Myocyte (in vitro differentiated cells): ENCODE data around the gene IDH2. TPM values are rescaled to one million over a fixed set of nuclear protein-coding genes. Genes with fewer than 3 reads are reported as not detected.
"Not testable (repeated sequence)": the region's sequence is repeated elsewhere in the genome, so short reads cannot be mapped to it uniquely, and the experiment has no call there.

Source experiments
- DNase-seq: peaks from one replicate; pipeline ENCODE4 v3.0.0-alpha.2; 2012; ENCODE audit warnings: low read depth
- polyA plus RNA-seq: library from polyadenylated mRNA; unstranded; fragments of >200 nt; gene quantifications from one replicate; pipeline ENCODE4 v1.2.1, GENCODE V29; 2012; ENCODE audit warnings: missing spikeins
- total RNA-seq: library from RNA; depleted of rRNA; stranded (reverse); fragments of >200 nt; gene quantifications from 2 replicates; pipeline ENCODE4 v1.2.3, GENCODE V29; 2014

Gene IDH2
- 222 and 295 TPM in 2 replicates for total RNA-seq
- polyA plus RNA-seq, result 130 TPM

GRCh38 chr15:90101969-90102890 is at the start of gene IDH2:
IDH2 (minus strand) TSS chr15:90102468; CDS start chr15:90102390, 78 bp downstream.
- DNase-seq, result peak; percentile 88

- DNase-seq, result not testable (repeated sequence)
Observed at GRCh38 chr15:90150551-90150950, 48.3 kb upstream of the IDH2 start.

DNA sequence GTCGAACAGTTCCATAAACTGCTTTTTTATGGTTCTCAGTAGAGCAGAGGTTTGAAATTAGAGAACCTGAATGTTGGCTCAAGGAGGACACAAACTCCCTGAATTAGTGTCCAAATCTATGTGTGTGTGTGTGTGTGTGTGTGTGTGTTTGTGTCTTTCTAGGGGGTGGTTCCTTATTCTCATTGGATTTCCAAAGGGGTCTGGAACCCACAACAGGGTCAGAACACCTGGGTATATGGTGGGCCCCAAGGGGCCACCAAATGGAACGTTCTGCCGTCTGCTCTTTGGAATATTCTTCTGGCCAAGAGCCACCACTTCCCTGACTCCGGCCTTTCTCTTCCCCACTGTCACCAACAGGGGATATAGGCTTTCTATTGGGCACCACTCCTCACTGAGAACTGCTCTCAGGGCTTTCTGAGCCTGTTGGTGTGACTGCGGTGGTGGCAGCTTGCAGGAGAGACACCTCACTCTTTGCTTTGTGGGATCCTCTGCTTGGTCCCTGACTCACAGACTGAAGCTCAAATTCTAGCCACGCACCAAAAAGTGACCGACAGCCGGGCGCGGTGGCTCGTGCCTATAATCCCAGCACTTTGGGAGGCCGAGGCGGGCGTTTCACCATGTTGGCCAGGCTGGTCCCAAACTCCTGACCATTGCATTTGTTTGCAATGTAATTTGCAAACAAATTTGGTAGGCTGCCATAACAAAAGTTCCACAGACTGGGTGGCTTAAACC is 47.5 kb upstream of the IDH2 start:
- no peak for DNase-seq

DNA sequence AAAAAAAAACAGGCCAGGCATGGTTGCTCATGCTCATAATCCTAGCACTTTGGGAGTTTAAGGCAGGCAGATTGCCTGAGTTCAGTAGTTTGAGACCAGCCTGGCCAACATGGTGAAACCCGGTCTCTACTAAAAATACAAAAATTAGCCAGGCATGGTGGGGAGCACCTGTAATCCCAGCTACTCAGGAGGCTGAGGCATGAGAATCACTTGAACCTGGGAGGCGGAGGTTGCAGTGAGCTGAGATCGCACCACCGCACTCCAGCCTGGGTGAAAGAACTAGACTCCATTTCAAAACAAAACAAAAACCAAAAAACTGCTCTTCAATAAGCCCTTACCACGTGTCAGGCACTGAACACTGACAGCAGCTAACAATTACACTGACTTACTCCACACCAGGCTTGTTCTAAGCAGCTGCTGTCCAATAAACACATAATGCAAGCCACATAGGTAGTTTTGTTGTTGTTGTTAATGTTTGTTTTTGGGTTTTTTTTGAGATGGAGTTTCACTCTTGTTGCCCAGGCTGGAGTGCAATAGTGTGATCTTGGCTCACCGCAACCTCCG is 44.0 kb upstream of the IDH2 start:
- DNase-seq, result not testable (repeated sequence)

DNA sequence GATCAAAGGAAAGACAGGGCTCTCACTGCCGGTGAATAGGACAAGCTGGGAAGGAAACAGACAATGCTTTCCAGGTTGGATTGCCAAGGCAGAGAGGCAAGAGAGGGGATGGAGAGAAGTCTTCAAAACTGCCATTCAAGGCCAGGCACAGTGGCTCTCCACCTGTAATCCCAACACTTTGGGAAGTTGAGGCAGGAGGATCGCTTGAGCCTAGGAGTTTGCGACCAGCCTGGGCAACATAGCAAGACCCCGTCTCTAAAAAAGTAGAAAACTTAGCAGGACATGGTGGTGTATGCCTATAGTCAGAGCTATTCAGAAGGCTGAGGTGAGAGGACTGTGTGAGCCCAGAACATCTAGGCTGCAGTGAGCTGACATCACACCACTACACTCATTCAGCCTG is 43.5 kb upstream of the IDH2 start:
- DNase-seq, result no peak

GRCh38 chr15:90145259-90145658 is 43.0 kb upstream of the IDH2 start:
- no peak for DNase-seq

- peak; percentile 69 for DNase-seq
Observed at GRCh38 chr15:90143166-90143655, 40.9 kb upstream of the IDH2 start.

- no peak for DNase-seq
Observed at GRCh38 chr15:90142216-90143165, 40.2 kb upstream of the IDH2 start.

GRCh38 chr15:90141646-90142045 is 39.4 kb upstream of the IDH2 start:
- peak; percentile 79 for DNase-seq

GRCh38 chr15:90139549-90139948 is 37.3 kb upstream of the IDH2 start:
- DNase-seq, result not testable (repeated sequence)

DNA sequence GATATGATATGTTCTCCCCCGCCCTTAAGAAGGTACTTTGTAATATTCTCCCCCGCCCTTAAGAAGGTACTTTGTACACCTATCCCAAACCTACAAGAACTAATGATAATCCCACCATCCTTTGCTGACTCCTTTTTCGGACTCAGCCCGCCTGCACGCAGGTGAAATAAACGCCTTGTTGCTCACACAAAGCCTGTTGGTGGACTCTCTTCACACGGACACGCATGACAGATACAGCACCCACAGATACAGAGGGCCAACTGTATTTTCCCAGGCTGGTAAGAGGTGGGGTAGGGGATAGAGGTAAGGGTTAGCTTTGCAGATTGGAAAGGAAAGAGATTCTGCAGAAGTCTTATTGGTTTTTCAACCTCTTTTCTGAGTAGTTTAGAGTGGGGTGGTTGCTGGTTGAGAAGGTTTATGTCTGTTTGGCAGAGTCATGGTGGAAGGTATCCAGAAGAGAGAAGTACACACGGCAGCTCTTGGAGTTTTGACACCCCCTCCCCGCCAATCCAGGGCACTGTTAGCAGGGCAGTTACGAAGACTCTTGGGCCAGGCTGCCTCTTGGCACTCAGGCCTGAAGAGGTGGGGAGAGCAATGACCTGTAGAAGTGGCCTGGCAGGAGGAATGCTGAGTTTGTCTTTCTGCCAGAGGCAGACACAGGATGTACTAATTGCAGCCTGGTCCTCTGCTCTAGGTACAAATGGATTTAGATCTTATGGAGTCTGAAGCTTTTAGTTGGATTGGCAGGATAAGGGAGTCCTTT is 36.0 kb upstream of the IDH2 start:
- no peak for DNase-seq

DNA sequence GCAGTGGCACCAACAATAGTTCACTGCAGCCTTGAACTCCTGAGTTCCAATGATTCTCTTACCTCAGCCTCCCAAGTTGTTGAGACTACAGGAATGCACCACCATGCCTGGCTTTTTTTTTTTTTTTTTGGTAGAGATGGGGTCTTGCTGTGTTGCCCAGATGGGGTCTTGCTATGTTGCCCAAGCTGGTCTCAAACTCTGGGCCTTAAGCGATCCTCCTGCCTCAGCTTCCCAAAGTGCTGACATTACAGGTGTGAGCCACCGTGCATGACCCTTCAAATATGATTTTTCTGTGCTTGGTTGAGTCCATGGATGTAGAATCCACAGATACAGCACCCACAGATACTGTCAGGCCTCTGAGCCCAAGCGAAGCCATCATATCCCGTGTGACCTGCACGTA is 30.2 kb upstream of the IDH2 start:
- no peak for DNase-seq

GRCh38 chr15:90131848-90132247 is 29.6 kb upstream of the IDH2 start:
- DNase-seq, result no peak

GRCh38 chr15:90130291-90130690 is 28.0 kb upstream of the IDH2 start:
- DNase-seq, result no peak

- peak; percentile 24 for DNase-seq
Observed at GRCh38 chr15:90126596-90127435, 24.5 kb upstream of the IDH2 start.

- no peak for DNase-seq
Observed at GRCh38 chr15:90126022-90126421, 23.8 kb upstream of the IDH2 start.

GRCh38 chr15:90124507-90124906 is 22.2 kb upstream of the IDH2 start:
- DNase-seq, result no peak

GRCh38 chr15:90121086-90121485 is 18.8 kb upstream of the IDH2 start:
- no peak for DNase-seq

DNA sequence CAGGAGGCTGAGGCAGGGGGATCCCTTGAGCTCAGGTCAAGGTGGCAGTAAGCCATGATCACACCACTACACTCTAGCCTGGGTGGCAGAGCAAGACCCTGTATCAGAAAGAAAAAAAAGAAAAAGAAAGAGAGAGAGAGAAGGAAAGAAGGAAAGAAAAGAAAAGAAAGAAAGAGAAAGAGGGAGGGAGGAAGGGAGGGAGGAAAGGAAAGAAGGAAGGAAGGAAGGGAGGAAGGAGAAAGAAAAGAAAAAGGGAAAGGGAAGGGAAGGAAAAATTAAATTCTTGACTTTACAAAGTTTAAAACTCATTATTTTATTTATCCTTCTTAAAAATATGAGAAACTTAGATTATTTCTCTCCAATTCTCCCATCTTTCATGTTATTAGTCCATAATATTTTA is 17.1 kb upstream of the IDH2 start:
- DNase-seq, result no peak
